DMS 273 (cell line): Measurements from ENCODE around the gene HOXB2.

Experiments used
- DNase-seq: peaks from one replicate; lab custom pipeline; 2025; ENCODE audit not compliant: unreplicated experiment; lab: John Stamatoyannopoulos, UW

The HOXB2 gene

GRCh38 chr17:48579471-48579759, 34.5 kb upstream of the HOXB2 start:
- no peak for DNase-seq

GRCh38 chr17:48578616-48579470, 33.9 kb upstream of the HOXB2 start:
- DNase-seq: no peak

GRCh38 chr17:48577946-48578615, 33.2 kb upstream of the HOXB2 start, which contains the start of gene HOXB4:
HOXB4 (minus strand) TSS chr17:48578350; CDS start chr17:48578319, 31 bp downstream.
- DNase-seq: no peak

- DNase-seq: no peak
These were observed 32.5 kb upstream of the HOXB2 start for GRCh38 chr17:48577330-48577945.

- DNase-seq: no peak
These were observed 31.8 kb upstream of the HOXB2 start for GRCh38 chr17:48576479-48577309.

GRCh38 chr17:48575673-48576478, 31.0 kb upstream of the HOXB2 start:
- DNase-seq: no peak

GRCh38 chr17:48575066-48575582, 30.2 kb upstream of the HOXB2 start:
- DNase-seq: no peak

- DNase-seq: no peak
These were observed 29.7 kb upstream of the HOXB2 start for GRCh38 chr17:48574505-48575065.

GRCh38 chr17:48571826-48572417, 27.0 kb upstream of the HOXB2 start:
- DNase-seq: no peak

- no peak for DNase-seq
These were observed 26.3 kb upstream of the HOXB2 start for GRCh38 chr17:48571024-48571818.

- DNase-seq: no peak
These were observed 25.6 kb upstream of the HOXB2 start for GRCh38 chr17:48570325-48571023.

- DNase-seq: no peak
These were observed 24.9 kb upstream of the HOXB2 start for GRCh38 chr17:48569674-48570324.

GRCh38 chr17:48569240-48569582, 24.3 kb upstream of the HOXB2 start:
- no peak for DNase-seq

- no peak for DNase-seq
These were observed 23.8 kb upstream of the HOXB2 start for GRCh38 chr17:48568499-48569239.

- no peak for DNase-seq
These were observed 22.9 kb upstream of the HOXB2 start for GRCh38 chr17:48567646-48568354.

GRCh38 chr17:48567209-48567608, 22.3 kb upstream of the HOXB2 start:
- DNase-seq: no peak
